ENCODE measurements around the gene MTUS2.

MTUS2 gene

GRCh38 chr13:29501674-29502073, 681.5 kb downstream of the MTUS2 start:
- 95% methylated on average over 4 of the region's 4 CpGs for WGBS (ENCODE audit: insufficient coverage)
- H3K9me3 ChIP-seq (ENCODE audit: control extremely low read depth in 1 of 5, control insufficient read depth in 4 of 5, insufficient read depth in 2 of 5, low read depth in 1 of 5, low read length in 4 of 5) = no peaks in the 10 kb centered on the region
- CTCF ChIA-PET = interaction anchor here (0.5 to 2.7 kb wide), 4 partner anchors 28 to 321 kb away, joined by 3 to 9 read pairs (median 4); no protein-coding TSS in a partner anchor

GRCh38 chr13:29502391-29503008, 682.4 kb downstream of the MTUS2 start:
- no peak overlapping the region for H3K27ac ChIP-seq (ENCODE audit: insufficient read depth in 1 of 2, low read depth in 1 of 2, low read length in 2 of 2, poor library complexity in 1 of 2, severe bottlenecking in 2 of 2)
- no peaks in the 10 kb centered on the region for H3K36me3 ChIP-seq (ENCODE audit: control insufficient read depth in 4 of 4, insufficient read depth in 4 of 4, low read length in 3 of 4)
- ChIA-PET CTCF (interaction anchor here (1.2 to 2.7 kb wide), 3 partner anchors 9 to 206 kb away, joined by 3 to 9 read pairs (median 3); no protein-coding TSS in a partner anchor), POLR2A (no interaction called here)
- H3K27me3 ChIP-seq (replicated peaks in 2 of 5; ENCODE audit: control insufficient read depth in 4 of 5, insufficient read depth in 5 of 5, low read length in 4 of 5) = peaks cover 0 to 31% (median 6%) of the 10 kb centered on the region in 5 experiments
- DNase-seq = no peak
- H3K9me3 ChIP-seq (ENCODE audit: control extremely low read depth in 1 of 5, control insufficient read depth in 4 of 5, insufficient read depth in 2 of 5, low read depth in 1 of 5, low read length in 4 of 5) = no peaks in the 10 kb centered on the region
- H3K4me3 ChIP-seq (ENCODE audit: control insufficient read depth in 1 of 7, extremely low read depth in 1 of 7, insufficient read depth in 4 of 7, low read depth in 2 of 7, low read length in 6 of 7) = no peak overlapping the region
- 96% methylated on average over 10 of the region's 13 CpGs for WGBS (ENCODE audit: insufficient coverage)
- H3K4me1 ChIP-seq (ENCODE audit: control extremely low read depth in 1 of 4, control insufficient read depth in 4 of 4, insufficient read depth in 4 of 4, low read length in 3 of 4) = peaks cover 0 to 3% (median 0%) of the 10 kb centered on the region in 4 experiments

More at GRCh38 chr13:29501674-29502073, 681.5 kb downstream of the MTUS2 start:
- no peaks in the 10 kb centered on the region for H3K36me3 ChIP-seq (ENCODE audit: control insufficient read depth in 4 of 4, insufficient read depth in 4 of 4, low read length in 3 of 4)
- H3K4me1 ChIP-seq (ENCODE audit: control extremely low read depth in 1 of 4, control insufficient read depth in 4 of 4, insufficient read depth in 4 of 4, low read length in 3 of 4) = peaks cover 0 to 12% (median 7%) of the 10 kb centered on the region in 4 experiments
- H3K27ac ChIP-seq (ENCODE audit: insufficient read depth in 1 of 2, low read depth in 1 of 2, low read length in 2 of 2, poor library complexity in 1 of 2, severe bottlenecking in 2 of 2) = no peak overlapping the region
- H3K4me3 ChIP-seq (ENCODE audit: control insufficient read depth in 1 of 7, extremely low read depth in 1 of 7, insufficient read depth in 4 of 7, low read depth in 2 of 7, low read length in 6 of 7) = no peak overlapping the region
- peaks cover 0 to 31% (median 6%) of the 10 kb centered on the region in 5 experiments for H3K27me3 ChIP-seq (replicated peaks in 2 of 5; ENCODE audit: control insufficient read depth in 4 of 5, insufficient read depth in 5 of 5, low read length in 4 of 5)
- DNase-seq = no peak
- POLR2A ChIA-PET = no interaction called here

GRCh38 chr13:29503041-29503837, 683.1 kb downstream of the MTUS2 start:
- POLR2A ChIA-PET = no interaction called here
- CTCF ChIA-PET = interaction anchor here (0.7 to 2.7 kb wide), 7 partner anchors 10 to 610 kb away, joined by 3 to 9 read pairs (median 3); no protein-coding TSS in a partner anchor
- DNase-seq = peak in 2 of 3 donors; percentile 17 to 22
- no peaks in the 10 kb centered on the region for H3K4me1 ChIP-seq (ENCODE audit: control extremely low read depth in 1 of 4, control insufficient read depth in 4 of 4, insufficient read depth in 4 of 4, low read length in 3 of 4)
- no peak overlapping the region for H3K27ac ChIP-seq (ENCODE audit: insufficient read depth in 1 of 2, low read depth in 1 of 2, low read length in 2 of 2, poor library complexity in 1 of 2, severe bottlenecking in 2 of 2)
- WGBS (ENCODE audit: insufficient coverage) = 38% methylated on average over 23 of the region's 32 CpGs
- H3K27me3 ChIP-seq (replicated peaks in 2 of 5; ENCODE audit: control insufficient read depth in 4 of 5, insufficient read depth in 5 of 5, low read length in 4 of 5) = peaks cover 0 to 31% (median 6%) of the 10 kb centered on the region in 5 experiments
- no peak overlapping the region for H3K4me3 ChIP-seq (ENCODE audit: control insufficient read depth in 1 of 7, extremely low read depth in 1 of 7, insufficient read depth in 4 of 7, low read depth in 2 of 7, low read length in 6 of 7)
- no peaks in the 10 kb centered on the region for H3K9me3 ChIP-seq (ENCODE audit: control extremely low read depth in 1 of 5, control insufficient read depth in 4 of 5, insufficient read depth in 2 of 5, low read depth in 1 of 5, low read length in 4 of 5)
- H3K36me3 ChIP-seq (ENCODE audit: control insufficient read depth in 4 of 4, insufficient read depth in 4 of 4, low read length in 3 of 4) = no peaks in the 10 kb centered on the region

DNA sequence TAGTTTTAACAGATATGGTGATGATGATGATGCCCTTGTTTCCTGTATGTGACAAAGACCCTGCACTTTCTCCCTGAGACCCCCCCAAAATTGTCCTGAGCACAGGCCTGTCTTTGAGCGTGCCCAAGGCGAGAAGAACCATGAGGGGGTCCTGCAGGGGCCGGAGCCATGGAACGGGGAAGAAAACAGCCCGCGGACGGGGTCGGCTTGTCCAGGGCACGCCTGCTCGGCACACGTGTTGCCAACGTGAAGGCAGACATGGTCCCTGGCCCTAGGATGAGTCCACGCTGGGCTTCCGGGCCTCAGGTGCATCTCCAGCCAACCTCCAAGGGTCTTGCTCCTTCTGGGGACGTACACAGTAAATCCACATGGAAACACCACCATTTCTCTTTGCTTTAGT, 684.6 kb downstream of the MTUS2 start:
- H3K9me3 ChIP-seq (ENCODE audit: control extremely low read depth in 1 of 5, control insufficient read depth in 4 of 5, insufficient read depth in 2 of 5, low read depth in 1 of 5, low read length in 4 of 5) = no peaks in the 10 kb centered on the region
- WGBS (ENCODE audit: insufficient coverage) = 96% methylated on average over 13 of the region's 15 CpGs
- peaks cover 0 to 31% (median 6%) of the 10 kb centered on the region in 5 experiments for H3K27me3 ChIP-seq (replicated peaks in 2 of 5; ENCODE audit: control insufficient read depth in 4 of 5, insufficient read depth in 5 of 5, low read length in 4 of 5)
- H3K4me3 ChIP-seq (ENCODE audit: control insufficient read depth in 1 of 7, extremely low read depth in 1 of 7, insufficient read depth in 4 of 7, low read depth in 2 of 7, low read length in 6 of 7) = no peak overlapping the region
- ChIA-PET POLR2A (no interaction called here), CTCF (interaction anchor here (0.8 to 2.0 kb wide), 7 partner anchors 7 to 611 kb away, joined by 3 to 6 read pairs (median 3); no protein-coding TSS in a partner anchor)
- DNase-seq = no peak
- no peaks in the 10 kb centered on the region for H3K4me1 ChIP-seq (ENCODE audit: control extremely low read depth in 1 of 4, control insufficient read depth in 4 of 4, insufficient read depth in 4 of 4, low read length in 3 of 4)
- H3K36me3 ChIP-seq (ENCODE audit: control insufficient read depth in 4 of 4, insufficient read depth in 4 of 4, low read length in 3 of 4) = peaks cover 0 to 3% (median under 1%) of the 10 kb centered on the region in 4 experiments
- no peak overlapping the region for H3K27ac ChIP-seq (ENCODE audit: insufficient read depth in 1 of 2, low read depth in 1 of 2, low read length in 2 of 2, poor library complexity in 1 of 2, severe bottlenecking in 2 of 2)

DNA sequence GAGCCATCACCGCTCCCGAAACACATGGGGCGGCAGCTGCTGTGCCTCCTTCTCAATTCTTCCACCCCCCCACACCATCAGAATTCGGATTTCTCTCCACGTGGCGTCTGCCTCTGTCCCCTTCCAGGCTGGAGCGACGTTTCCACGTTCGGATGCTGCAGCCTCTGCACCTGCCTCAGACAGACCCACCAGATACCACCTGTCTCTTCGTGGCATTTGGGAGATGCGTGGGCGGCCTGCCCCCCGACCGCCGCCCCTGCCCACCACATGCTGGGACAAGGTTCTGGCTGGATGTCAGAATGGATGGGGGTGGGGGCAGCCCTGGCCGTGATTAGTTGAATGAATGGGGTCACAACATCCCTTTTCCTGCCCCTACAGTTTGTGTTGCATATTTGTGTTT, 685.4 kb downstream of the MTUS2 start:
- CTCF ChIA-PET = interaction anchor here (0.9 to 2.0 kb wide), 3 partner anchors 8 to 610 kb away, joined by 3 to 6 read pairs (median 4); no protein-coding TSS in a partner anchor

GRCh38 chr13:29505950-29506349, 685.8 kb downstream of the MTUS2 start:
- Histone ChIP-seq H3K4me3 (ENCODE audit: control insufficient read depth in 1 of 7, extremely low read depth in 1 of 7, insufficient read depth in 4 of 7, low read depth in 2 of 7, low read length in 6 of 7) (no peak overlapping the region), H3K27me3 (replicated peaks in 2 of 5; ENCODE audit: control insufficient read depth in 4 of 5, insufficient read depth in 5 of 5, low read length in 4 of 5) (peaks cover 0 to 31% (median 6%) of the 10 kb centered on the region in 5 experiments), H3K36me3 (ENCODE audit: control insufficient read depth in 4 of 4, insufficient read depth in 4 of 4, low read length in 3 of 4) (peaks cover 0 to 10% (median 9%) of the 10 kb centered on the region in 4 experiments), H3K27ac (ENCODE audit: insufficient read depth in 1 of 2, low read depth in 1 of 2, low read length in 2 of 2, poor library complexity in 1 of 2, severe bottlenecking in 2 of 2) (no peak overlapping the region), H3K9me3 (ENCODE audit: control extremely low read depth in 1 of 5, control insufficient read depth in 4 of 5, insufficient read depth in 2 of 5, low read depth in 1 of 5, low read length in 4 of 5) (no peaks in the 10 kb centered on the region), H3K4me1 (ENCODE audit: control extremely low read depth in 1 of 4, control insufficient read depth in 4 of 4, insufficient read depth in 4 of 4, low read length in 3 of 4) (no peaks in the 10 kb centered on the region)
- ChIA-PET POLR2A (no interaction called here), CTCF (interaction anchor here (1.6 to 4.4 kb wide), 4 partner anchors 9 to 610 kb away, joined by 3 to 31 read pairs (median 5); no protein-coding TSS in a partner anchor)
- 93% methylated on average over 6 of the region's 10 CpGs for WGBS (ENCODE audit: insufficient coverage)
- DNase-seq = no peak

More for the DNA sequence above, 685.4 kb downstream of the MTUS2 start:
- 92% methylated on average over 11 of the region's 17 CpGs for WGBS (ENCODE audit: insufficient coverage)
- Histone ChIP-seq H3K9me3 (ENCODE audit: control extremely low read depth in 1 of 5, control insufficient read depth in 4 of 5, insufficient read depth in 2 of 5, low read depth in 1 of 5, low read length in 4 of 5) (no peaks in the 10 kb centered on the region), H3K4me3 (ENCODE audit: control insufficient read depth in 1 of 7, extremely low read depth in 1 of 7, insufficient read depth in 4 of 7, low read depth in 2 of 7, low read length in 6 of 7) (no peak overlapping the region), H3K36me3 (ENCODE audit: control insufficient read depth in 4 of 4, insufficient read depth in 4 of 4, low read length in 3 of 4) (peaks cover 0 to 9% (median 5%) of the 10 kb centered on the region in 4 experiments), H3K27ac (ENCODE audit: insufficient read depth in 1 of 2, low read depth in 1 of 2, low read length in 2 of 2, poor library complexity in 1 of 2, severe bottlenecking in 2 of 2) (no peak overlapping the region), H3K27me3 (replicated peaks in 2 of 5; ENCODE audit: control insufficient read depth in 4 of 5, insufficient read depth in 5 of 5, low read length in 4 of 5) (peaks cover 0 to 31% (median 6%) of the 10 kb centered on the region in 5 experiments), H3K4me1 (ENCODE audit: control extremely low read depth in 1 of 4, control insufficient read depth in 4 of 4, insufficient read depth in 4 of 4, low read length in 3 of 4) (no peaks in the 10 kb centered on the region)
- POLR2A ChIA-PET = no interaction called here
- DNase-seq = no peak

Measured in common myeloid progenitor, CD34-positive (primary cell).